ENCODE results near the gene PAM16.

DNA sequence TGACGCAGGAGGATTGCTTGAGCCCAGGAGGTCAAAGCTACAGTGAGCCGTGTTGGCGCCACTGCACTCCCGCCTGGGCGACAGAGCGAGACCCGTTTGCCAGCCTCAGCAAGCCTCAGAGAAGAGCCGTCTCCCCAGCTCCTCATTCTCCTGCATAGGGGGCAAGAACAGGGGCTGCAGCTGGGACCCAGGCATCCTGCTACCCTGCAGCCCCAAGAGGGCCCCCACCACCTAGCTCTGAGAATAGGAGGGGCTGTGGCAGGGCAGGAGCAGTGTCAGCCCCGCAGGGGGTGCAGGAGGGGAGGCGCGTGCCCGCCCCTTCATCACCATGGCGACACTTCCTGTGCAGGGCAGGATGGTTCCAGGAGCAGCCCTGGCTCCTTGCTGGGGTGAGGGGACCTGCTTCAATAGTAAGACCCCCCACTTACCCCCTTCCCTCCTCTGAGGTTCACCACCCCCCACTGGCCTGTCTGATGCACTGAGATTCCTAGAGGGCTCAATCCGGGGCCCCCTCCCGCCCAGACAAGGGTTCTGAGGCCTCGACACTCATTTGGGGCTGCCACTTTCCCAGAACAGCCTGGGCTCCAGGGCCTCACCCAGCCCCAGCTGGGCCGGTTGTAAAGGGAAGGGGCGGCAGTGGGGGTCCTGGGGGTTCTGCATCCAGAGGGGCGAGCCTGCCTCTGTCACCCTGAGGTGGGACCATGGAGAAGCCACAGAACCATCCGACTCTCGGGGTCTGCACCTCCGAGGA, 40.7 kb upstream of the PAM16 start:
- TF ChIP-seq CTCF (tag by site-specific recombination; IDR thresholded peaks at IDR 0.05) (no peak), REST (tag by site-specific recombination; IDR thresholded peaks at IDR 0.05) (no peak), REPIN1 (tag by site-specific recombination; IDR thresholded peaks at IDR 0.05; ENCODE audit: low read depth) (no peak), ZNF121 (tag by site-specific recombination; IDR thresholded peaks at IDR 0.05) (no peak), PRDM1 (tag by site-specific recombination; IDR thresholded peaks at IDR 0.05) (no peak), MZF1 (tag by site-specific recombination; IDR thresholded peaks at IDR 0.05; ENCODE audit: borderline replicate concordance) (no peak), ZNF664 (tag by site-specific recombination; IDR thresholded peaks at IDR 0.05) (no peak), KLF9 (tag by site-specific recombination; IDR thresholded peaks at IDR 0.05; ENCODE audit: low read depth) (no peak)
- TF ChIP-seq, protein P1, sequence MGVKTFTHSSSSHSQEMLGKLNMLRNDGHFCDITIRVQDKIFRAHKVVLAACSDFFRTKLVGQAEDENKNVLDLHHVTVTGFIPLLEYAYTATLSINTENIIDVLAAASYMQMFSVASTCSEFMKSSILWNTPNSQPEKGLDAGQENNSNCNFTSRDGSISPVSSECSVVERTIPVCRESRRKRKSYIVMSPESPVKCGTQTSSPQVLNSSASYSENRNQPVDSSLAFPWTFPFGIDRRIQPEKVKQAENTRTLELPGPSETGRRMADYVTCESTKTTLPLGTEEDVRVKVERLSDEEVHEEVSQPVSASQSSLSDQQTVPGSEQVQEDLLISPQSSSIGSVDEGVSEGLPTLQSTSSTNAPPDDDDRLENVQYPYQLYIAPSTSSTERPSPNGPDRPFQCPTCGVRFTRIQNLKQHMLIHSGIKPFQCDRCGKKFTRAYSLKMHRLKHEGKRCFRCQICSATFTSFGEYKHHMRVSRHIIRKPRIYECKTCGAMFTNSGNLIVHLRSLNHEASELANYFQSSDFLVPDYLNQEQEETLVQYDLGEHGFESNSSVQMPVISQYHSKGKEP (tag by site-specific recombination; IDR thresholded peaks at IDR 0.05), result no peak
